ENCODE data around the gene SYNE3.

The SYNE3 gene

GRCh38 chr14:95540236-95540855, 23.9 kb upstream of the SYNE3 start:
- DNase-seq (ENCODE audit: low read depth in 3 of 3, low spot score in 1 of 3), result no peak

- no peak for DNase-seq (ENCODE audit: low read depth in 3 of 3, low spot score in 1 of 3)
Measured at GRCh38 chr14:95538801-95539509, 22.5 kb upstream of the SYNE3 start.

GRCh38 chr14:95537298-95538089, 21.0 kb upstream of the SYNE3 start:
- DNase-seq (ENCODE audit: low read depth in 3 of 3, low spot score in 1 of 3), result no peak

GRCh38 chr14:95536671-95537070, 20.2 kb upstream of the SYNE3 start:
- no peak for DNase-seq (ENCODE audit: low read depth in 3 of 3, low spot score in 1 of 3)

GRCh38 chr14:95536036-95536593, 19.7 kb upstream of the SYNE3 start:
- DNase-seq (ENCODE audit: low read depth in 3 of 3, low spot score in 1 of 3), result no peak

GRCh38 chr14:95535226-95536021, 19.0 kb upstream of the SYNE3 start:
- no peak for DNase-seq (ENCODE audit: low read depth in 3 of 3, low spot score in 1 of 3)

GRCh38 chr14:95534299-95535225, 18.1 kb upstream of the SYNE3 start, which contains the start of gene GLRX5:
GLRX5 (plus strand) TSS chr14:95535050; CDS start chr14:95535090, 40 bp downstream.
- peak; percentile 88 to 96 (median 95) for DNase-seq (ENCODE audit: low read depth in 3 of 3, low spot score in 1 of 3)

- no peak for DNase-seq (ENCODE audit: low read depth in 3 of 3, low spot score in 1 of 3)
Measured at GRCh38 chr14:95533822-95534221, 17.4 kb upstream of the SYNE3 start.

- DNase-seq (ENCODE audit: low read depth in 3 of 3, low spot score in 1 of 3), result no peak
Measured at GRCh38 chr14:95533391-95533821, 17.0 kb upstream of the SYNE3 start.

GRCh38 chr14:95531969-95532368, 15.5 kb upstream of the SYNE3 start:
- DNase-seq (ENCODE audit: low read depth in 3 of 3, low spot score in 1 of 3), result no peak

GRCh38 chr14:95531473-95531872, 15.0 kb upstream of the SYNE3 start:
- DNase-seq (ENCODE audit: low read depth in 3 of 3, low spot score in 1 of 3), result no peak

- DNase-seq (ENCODE audit: low read depth in 3 of 3, low spot score in 1 of 3), result no peak
Measured at GRCh38 chr14:95530473-95531276, 14.2 kb upstream of the SYNE3 start.

GRCh38 chr14:95529216-95529615, 12.8 kb upstream of the SYNE3 start:
- DNase-seq (ENCODE audit: low read depth in 3 of 3, low spot score in 1 of 3), result no peak

GRCh38 chr14:95527387-95528002, 11.0 kb upstream of the SYNE3 start:
- DNase-seq (ENCODE audit: low read depth in 3 of 3, low spot score in 1 of 3), result no peak

- DNase-seq (ENCODE audit: low read depth in 3 of 3, low spot score in 1 of 3), result no peak
Measured at GRCh38 chr14:95526483-95527386, 10.3 kb upstream of the SYNE3 start.

GRCh38 chr14:95525999-95526398, 9.5 kb upstream of the SYNE3 start:
- DNase-seq (ENCODE audit: low read depth in 3 of 3, low spot score in 1 of 3), result no peak

- no peak for DNase-seq (ENCODE audit: low read depth in 3 of 3, low spot score in 1 of 3)
Measured at GRCh38 chr14:95524706-95525512, 8.5 kb upstream of the SYNE3 start.
